HG02938 (cell line): ENCODE measurements around the gene DIP2C.
"Not testable (repeated sequence)": the region's sequence is repeated elsewhere in the genome, so short reads cannot be mapped to it uniquely, and the experiment has no call there.

Experiments used
- ATAC-seq: cut with Tn5 transposase; IDR thresholded peaks from one replicate; pipeline ENCODE4 v1.9.1; 2021; ENCODE audit warnings: mild to moderate bottlenecking, moderate library complexity; ENCODE audit not compliant: unreplicated experiment

DIP2C gene

DNA sequence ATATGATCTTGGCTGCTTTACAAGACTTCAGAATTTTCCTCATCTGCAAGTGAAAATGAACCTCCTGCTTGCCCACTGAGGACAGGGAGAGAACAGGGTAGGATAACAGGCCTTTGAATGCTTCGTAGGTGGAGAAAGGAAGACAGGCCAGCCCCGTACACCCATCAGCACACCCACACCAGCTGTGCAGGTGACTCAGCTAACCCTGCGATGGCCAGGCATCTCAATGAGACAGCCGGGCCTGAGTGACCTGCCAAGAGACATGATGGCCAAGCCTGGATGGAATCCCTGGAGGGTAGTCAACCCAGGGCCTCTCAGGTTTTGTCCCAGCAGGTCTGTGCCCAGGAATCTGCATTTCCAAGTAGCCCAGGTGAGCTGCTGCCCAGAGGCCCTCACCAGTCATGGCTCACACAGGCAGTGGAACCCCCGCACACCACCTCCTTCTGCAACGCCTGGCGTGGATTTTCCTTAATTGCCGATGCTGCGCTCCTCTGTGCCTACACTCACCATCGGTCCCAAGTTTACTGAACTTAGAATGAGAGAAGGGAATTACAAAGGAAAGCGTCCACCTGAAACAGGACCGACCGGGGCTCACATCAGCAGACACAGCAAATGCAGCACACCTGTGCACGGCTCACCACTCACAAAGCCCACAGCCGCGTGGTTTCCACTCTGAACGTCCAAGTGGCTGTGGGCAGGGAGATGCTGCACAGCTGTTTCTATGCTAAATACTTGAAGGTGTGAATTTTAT is 163.7 kb downstream of the DIP2C start:
- ATAC-seq = no peak

DNA sequence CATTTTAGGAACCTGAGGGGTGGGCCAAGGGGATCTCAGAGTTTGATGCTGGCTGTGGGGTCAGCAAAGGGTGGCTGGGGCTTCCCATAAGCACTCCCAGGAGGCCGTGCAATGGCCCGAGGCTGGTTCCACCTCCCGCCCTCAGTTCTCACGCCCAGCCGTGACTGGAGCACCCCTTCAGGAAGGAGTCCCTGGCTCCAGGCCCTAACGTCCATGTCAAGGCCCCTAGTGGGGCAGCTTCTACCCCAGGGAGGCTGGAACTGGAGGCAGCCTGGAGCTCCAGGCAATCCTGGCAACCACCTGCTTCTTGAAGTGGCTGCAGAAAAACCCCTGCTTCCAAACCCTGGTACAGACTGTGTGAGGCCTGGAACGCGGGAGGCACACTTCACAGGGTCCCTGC is 165.5 kb downstream of the DIP2C start:
- no peak for ATAC-seq

DNA sequence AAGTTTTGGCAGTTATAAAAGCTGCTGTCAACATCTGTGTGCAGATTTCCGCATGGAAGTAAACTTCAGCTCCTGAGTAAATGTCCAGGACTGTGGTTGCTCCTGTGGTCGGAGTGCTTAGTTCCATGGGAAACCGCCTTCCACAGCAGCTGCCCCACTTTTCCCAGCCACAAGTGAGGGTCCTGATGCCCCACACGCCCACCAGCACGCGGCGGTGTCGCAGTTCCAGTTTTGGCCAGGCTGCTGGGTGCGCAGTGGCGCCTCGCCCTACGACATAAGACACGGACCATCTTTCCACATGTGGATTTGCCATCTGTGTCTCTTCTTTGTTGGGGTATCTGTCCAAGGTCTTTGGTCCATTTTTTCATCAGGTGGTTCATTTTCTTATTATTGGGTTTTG is 167.1 kb downstream of the DIP2C start:
- ATAC-seq = no peak

DNA sequence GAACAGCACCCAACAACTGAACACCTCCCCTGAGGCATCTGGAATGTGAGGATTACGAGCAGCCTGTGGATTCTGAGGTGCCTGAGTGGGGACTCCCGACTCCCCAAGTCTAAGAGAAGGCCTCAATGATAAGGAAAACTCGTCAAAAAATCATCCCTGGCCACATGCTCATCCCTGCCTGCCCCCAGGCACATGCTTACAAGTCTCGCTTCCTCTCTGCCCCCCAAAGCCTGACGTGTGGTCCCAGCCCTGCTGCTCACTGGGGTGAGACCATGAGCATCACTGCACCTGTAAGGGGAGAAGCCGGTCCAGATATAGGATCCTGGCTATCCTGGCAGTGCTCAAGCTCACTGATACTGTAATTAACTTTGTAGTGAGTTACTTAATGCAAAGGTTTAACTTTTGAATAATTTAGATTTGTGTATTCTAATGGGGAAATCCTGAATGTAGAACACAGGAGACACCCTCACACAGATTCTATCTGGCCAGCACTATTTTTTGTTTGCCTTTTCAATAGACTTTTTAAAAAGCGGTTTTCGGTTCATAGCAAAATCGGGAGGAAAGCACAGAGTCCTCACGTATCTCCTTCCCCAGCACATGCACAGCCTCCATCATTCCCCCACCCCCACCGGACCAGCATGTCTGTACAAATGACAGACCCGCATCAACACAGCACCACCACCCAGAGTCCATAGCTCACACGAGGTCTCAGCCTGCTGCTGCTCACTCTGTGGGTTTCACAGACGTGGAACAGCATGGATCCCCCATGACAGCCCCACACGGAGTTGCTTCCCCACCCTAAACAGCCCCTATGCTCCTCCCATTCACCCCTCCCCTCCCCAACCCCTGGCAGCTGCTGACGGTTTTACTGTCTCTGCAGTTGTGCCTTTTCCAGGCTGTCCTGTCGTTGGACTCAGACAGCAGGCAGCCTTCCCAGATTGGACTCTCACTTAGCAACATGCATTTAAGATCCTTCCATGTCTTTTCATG is 167.9 kb downstream of the DIP2C start:
- no peak for ATAC-seq

DNA sequence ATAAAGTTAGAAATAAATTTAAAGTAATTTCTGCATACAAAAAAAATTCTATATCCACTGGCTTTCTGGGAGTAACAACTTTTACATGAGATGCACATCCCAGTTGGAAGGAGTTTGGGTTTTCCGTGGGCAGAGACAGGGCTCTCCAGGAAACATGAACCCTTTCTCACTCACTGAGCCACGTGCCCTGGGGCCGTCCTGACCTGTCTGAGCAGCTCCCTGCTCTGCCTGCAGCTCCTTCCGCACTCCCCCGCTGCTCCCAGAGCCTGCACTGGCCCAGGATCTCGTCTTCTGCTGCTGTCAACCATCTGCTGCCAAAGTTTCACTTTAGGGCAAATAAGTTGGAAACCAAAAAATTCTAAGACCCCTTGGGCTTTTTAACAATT is 169.1 kb downstream of the DIP2C start:
- no peak for ATAC-seq

DNA sequence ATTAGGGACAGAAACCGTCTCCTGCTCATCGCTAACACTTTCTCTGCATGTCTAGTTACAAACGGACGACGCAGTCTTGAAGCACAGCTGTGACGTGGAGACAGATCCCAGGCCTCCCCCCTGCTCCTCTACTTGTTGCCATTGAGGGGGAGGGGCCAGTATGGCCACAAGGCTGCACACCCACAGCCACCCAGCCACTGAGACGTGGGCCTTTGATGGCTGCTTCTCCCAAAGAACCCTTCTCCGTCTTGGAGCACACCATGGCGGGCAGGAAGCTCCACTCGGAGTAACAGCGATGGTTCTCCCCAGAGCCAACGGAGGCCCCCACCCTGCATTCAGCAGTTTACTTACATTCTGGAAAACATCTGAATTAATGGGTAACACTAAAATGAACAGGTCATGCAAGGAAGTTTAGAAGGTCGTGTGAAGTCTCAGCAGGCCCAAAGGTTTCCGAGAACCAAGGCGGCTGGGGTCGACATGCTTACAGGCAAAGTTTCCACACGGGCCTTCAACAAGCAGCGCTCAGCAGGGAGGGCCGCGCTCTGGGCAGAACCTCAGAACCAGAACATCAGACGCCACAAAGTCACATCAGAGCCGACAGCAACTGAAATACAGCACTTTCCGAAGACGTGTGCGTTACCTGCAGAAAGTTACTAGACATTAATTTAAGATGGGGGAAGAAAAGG is 169.6 kb downstream of the DIP2C start:
- no peak for ATAC-seq

DNA sequence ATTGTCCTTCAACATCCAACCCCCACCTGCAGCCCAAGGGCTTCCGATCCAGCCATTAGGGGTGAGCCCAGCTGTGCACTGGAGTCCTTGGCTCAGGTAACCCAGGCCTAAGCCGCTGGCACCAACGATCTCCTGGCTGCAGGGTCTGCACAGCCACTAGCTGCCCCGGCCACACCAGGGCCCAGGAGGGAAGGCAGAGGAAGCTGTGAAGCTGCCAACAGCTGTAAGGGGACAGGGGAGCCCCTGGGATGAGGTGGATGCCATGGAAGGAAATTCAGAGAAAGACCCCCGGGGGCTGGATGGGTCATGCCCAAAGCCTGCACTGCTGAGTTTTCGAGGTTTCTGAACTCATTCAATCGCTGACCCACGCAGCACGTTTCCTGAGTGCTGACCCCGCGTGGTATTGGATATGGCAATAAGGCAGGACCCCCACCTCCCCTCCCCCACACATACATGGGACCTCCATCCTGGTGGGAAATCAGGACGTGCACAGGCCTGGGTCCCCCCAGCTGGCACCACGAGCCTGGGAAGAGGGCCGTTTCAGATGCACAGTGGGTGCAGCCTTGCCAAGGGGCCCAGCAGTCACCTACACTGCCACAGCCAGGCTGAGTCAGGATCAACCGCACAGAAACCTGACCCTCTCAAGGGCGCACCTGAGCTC is 170.3 kb downstream of the DIP2C start:
- no peak for ATAC-seq

DNA sequence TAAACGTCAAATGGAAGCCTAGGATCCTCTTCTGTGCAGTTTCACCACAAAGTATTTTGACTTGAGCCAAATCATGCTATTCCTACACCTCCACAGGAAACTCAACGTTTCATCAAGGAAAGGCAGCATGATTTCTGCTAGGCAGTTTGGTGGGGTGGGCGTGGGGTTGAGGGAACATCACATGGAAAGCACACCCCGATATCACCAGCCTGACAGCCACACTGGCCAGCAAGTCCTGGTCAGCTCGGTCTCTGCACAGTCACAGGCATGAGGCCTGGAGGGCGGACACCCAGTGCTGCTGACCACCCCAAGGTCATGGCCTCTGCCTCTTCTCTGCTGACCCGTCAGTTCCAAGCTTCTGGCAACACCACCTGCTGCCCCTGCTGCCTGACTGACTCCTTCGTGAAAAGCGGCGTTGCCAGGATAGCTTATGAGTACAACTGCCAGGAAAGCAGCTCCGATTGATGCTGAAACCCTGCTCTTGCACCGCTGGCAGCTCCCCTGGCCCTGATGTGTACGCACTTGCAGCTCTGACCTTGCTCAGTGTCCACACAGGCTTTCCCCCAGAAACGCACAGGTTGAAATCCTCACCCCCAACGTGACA is 171.5 kb downstream of the DIP2C start:
- no peak for ATAC-seq

DNA sequence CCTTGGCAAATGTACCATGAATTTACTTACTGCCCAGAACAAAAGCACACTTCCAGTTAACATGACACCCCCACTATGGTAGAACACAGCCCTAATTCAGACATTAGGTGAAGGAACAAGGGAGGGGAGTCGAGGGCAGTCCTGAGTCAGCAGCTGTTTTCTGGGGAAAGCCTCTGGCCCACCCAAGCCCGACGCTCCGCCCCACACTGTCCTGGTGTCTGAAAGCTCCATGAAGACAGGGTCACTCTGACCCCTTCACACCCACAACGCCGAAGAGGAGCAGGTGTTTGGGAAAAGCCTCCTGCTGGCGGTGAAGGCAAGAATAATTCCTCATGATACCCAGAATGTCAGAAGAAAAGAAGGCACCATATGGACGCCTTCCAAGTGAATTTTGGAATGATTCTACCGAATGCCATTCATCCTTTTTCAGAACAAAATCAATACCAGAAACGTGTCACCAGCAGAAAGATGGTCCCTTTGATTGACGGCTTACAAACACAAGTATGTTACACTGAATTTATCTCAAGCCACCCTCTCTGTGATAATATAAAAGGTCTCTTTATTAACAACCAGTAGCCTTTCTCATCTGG is 172.1 kb downstream of the DIP2C start:
- no peak for ATAC-seq

DNA sequence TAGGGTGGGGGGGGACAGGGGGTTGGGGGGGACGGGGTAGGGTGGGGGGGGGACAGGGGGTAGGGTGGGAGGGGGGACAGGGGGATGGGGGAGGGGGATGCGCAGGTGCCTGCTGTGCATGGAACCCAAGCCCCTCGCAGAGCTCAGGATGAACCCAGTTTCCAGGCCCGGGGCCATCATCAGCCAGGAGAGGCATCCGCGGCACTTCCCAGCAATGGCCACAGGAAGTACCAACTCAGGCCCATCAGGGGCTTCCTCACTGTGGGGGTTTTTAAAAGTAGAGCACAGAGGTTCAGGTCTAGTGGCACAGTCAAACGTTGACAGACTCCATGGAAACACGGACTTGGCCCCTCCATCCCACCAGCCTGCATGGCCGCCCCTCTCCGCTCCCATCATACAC is 172.7 kb downstream of the DIP2C start:
- ATAC-seq = no peak

DNA sequence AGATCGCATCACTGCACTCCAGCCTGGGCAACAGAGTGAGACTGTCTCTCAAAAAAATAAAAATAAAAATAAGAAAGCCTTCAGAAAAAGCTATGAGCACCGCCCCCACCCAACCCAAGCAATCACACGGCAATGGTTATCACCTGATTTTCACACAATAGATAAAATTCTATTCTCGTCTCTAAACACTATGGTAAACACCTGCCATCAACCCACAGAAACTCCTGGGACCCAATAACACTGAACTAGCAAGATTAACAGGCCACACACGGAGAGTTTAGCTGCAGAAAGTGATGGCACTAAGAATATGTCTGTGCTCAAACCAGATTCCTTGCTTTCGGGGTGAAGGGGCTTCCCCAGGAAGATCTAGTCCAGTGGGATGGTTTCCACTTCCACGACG is 173.8 kb downstream of the DIP2C start:
- no peak for ATAC-seq

DNA sequence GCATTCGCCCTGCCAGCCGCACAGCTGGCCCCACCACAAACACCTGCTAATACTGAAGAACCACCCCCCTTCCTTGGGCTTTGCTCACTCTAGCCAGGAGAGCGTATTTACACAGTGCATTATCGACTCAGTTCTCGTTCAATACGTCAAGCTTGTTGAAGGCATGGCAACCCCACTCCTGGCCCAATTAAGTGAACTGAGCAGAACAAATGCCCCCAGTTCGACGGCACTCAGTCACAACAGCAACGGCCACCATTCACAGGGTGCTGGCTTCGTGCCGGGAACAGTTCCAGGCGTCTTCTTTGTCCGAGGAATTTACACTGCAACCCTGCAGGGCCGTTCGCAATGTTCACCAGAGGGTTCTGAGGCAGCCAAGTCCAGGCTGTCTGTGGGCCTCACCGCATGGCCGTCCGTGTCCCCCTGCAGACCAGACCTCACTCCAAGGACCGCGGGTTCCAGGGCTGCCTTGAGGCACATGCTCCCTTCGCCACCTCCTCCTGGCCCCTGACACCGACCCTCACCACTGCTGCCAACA is 175.3 kb downstream of the DIP2C start:
- no peak for ATAC-seq

DNA sequence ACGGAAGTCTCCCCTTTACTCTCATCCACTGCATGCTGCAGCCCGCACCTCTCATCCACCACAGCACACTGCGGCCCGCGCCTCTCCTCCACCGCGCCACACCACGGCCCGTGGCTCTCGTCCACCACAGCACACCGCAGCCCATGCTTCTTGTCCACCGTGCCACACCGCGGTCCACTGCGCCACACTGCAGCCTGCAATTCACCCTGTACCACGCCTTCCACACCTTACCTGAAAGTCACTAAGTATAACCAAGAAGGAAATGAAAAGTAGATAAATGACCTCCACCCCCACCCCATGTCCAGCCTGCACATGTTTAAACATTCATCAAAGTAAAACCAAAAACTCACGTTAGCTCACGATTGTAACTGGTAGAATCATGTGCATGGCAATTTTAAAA is 176.1 kb downstream of the DIP2C start:
- no peak for ATAC-seq

DNA sequence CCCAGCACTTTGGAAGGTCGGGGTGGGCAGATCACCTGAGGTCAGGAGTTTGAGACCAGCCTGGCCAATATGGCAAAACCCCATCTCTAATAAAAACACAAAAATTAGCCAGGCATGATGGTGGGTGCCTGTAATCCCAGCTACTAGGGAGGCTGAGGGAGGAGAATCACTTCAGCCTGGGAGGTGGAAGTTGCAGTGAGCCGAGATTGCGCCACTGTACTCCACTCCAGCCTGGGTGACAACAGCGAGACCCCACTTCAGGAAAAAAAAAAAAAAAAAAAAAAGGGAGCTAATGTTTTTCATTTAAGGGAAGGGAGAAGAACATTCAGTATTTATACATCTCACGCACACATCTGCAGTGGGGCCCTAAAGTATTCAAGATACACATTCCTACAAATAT is 176.8 kb downstream of the DIP2C start:
- ATAC-seq = not testable (repeated sequence)

DNA sequence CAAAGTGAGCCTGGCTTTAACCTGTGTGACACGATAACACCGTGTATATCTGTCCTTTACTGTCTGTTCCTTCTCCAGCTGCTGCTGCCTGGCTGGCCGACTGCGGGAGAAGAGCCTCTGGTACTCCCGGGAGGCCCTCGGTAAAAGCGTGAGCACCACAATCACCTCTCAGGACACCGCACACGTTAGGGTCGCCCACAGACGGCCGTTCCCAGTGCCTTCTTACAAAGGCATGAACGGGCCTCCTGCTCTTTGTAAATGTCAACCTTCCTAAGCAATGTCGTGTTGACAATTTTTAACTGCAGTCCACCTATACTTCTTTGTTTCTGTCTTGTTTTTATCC is 177.6 kb downstream of the DIP2C start:
- ATAC-seq = no peak

DNA sequence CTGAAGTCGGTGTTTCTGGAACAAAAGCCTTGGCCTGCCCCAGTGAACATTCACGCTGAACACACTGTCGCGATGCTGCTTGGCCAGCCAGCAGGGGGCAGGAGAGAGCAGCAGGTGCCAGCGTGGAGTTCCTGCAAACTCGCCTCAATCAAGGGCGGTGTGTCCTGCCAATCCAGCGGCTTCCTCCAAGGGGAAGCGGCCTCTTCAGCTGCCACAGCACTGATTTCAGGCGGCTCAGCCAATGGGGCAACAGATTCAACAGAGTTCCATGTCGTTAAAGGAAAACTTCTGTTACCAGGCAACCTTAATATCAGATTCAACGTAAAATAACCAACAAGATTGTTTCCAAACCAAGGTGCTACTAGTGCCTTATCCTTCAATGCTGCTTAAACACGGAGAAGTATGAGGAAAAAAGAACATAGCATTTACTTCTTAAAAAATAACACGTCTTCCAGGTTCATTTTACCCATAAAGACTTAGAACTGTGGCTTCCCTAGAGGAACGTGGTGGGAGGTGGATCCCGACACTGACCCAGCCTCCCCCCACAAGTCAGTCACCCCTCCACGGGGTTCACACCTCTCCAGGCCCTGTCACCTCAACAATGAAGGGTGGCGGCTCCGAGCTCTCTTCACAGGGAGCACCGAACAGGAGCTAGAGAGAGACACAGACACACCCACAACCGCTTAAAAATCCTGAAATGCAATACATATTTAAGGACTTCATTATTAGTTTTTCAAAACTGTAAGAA is 178.2 kb downstream of the DIP2C start:
- no peak for ATAC-seq

DNA sequence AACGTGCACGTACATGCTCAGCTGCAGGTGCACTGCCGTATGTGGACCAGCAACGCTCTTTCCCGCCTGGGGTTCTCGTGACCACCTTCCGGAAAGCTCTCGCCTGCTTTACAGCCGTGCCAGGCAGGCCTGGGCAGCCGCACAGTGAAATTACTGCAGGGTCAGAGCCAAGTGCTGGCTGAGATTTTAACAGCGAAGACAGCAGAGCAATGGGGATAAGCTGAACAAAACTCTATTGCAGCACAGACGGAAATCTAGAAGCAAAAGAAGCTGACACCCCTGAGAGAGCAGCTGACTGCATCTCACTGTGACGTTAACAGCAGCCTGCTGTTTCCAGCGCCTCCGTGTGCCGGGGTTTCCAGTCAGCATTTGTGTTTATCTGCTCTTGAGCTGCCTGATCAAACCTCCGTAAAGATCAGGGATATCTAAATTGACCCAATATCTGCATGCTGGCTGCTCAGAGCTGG is 179.0 kb downstream of the DIP2C start:
- no peak for ATAC-seq

DNA sequence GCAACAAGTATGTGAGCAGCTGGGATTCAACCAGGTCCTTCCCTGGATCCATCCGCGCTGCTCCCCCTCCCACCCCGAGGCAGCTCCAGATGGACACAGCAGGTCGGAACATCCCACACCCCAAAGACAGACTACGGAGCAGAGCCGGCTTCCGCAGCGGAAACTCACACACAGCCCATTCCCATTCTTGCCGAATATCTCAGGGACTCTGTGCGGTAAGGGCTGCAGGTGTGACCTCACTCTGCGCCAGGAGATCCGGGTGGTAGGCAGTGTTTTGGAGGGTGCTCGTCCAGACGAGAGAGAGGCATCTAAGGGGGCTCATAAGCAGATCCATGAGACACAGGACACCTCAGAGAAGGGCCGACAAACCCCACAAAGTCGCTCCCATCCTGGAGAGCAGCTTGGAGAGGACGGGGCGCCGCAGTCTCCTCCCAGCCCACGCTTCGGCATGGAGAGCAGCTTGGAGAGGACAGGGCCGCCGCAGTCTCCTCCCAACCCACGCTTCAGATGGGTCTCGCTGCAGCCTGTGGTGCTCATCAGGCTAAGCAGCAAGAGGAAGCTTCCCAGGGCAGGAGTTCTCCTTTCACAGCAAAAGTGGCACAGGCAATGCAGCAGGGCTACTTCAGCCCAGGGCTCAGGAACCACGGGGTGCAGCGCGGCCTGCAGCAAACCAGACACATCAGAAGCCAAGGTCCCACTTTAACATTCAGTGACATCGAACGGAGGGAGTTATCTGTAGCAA is 179.9 kb downstream of the DIP2C start:
- no peak for ATAC-seq

DNA sequence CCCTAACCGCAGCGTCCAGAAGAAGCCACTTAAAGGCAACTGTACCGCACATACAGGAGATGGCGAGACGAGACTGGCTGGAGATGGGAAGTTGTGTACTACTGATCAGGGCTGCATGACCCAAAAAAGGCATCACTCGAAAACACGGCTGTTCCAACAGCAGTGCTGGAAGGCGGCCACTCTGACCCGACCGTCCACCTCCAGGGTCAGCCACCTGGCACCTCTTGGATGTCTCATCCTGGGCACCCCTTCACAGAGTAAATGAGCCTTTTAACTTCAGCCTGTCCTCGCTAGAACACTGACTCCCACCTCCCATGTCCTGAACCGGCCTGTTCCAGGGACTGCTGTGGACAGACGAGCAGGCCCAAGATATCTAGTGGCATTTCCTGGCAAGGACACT is 180.7 kb downstream of the DIP2C start:
- ATAC-seq = no peak
